ENCODE data around the gene ENC1. TPM values are rescaled to one million over a fixed set of nuclear protein-coding genes. Genes with fewer than 3 reads are reported as not detected.

The ENC1 gene
- total RNA-seq, 1 experiment from 2014 or later = 30.0 TPM

DNA sequence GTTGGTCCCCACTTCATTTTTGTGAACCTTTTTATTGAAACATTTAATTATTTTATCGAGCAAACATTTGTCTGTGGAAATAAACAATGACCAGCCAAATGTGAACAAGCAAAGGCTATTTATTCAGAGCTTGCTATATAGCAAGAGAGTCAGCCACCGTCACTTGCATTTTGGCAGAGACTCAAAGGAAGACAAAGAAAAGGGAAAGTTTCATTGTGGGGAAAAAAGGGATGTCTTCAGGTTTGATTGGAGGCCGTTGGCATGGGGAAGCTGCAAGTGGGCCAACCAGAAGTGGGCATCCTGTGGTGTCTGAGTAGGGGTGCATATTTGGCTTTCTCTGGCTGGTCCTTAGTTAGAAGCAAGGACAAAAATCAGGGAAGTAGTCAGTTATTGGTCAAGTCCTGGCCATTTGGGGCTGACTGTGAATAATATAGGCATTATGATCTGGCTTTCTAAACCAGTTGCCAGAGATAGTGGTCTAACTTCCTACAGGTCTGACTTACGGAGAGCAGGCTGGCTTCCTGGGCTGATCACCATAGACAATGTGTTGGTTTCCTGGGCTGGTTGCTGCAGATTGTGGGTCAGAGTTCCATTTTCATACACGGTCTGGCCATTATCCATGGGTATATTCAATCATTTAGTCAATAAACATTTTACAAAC is 16.6 kb downstream of the ENC1 start (continued):
- no peak for TF ChIP-seq EZH2 (IDR thresholded peaks at IDR 0.05)
- no peak for TF ChIP-seq YY1 (IDR thresholded peaks at IDR 0.05; ENCODE audit: extremely low read depth, insufficient replicate concordance, low read depth, low read length)
- no peak for TF ChIP-seq ZNF274 (IDR thresholded peaks at IDR 0.05; ENCODE audit: low read depth, low read length)

DNA sequence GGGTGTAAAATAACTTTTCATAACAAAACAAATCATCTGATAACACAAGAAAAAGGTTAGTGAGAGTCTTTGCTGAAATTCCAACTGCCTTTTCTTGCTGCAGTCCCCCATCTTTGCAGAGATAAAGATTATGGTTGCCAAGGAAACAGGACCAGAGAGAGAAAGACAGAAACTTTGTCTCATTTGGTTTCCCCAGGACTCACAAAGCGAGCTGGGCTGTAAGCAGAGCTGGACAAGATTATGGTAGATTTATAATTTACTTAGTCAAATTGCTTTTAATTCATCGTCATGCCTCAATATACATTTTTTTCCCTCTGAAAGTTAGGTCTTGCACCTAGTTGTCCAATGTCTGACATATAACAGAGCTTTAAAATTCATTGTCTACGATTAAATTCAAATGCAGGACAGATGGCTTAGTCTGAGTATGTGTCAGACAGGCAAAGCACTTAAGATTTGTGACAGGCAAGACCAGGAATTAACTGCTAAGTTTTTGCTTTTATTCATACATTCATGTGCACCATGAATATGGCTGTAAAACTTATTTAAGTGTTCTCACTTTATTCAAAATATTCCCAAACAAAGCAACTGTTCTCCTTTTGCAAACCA is 17.4 kb downstream of the ENC1 start:
- H2AFZ ChIP-seq (ENCODE audit: low read depth, low read length, poor library complexity, severe bottlenecking) = no peak overlapping the region
- H4K20me1 ChIP-seq (ENCODE audit: insufficient read depth) = no peaks in the 10 kb centered on the region
- H3K36me3 ChIP-seq (ENCODE audit: control insufficient read depth in 1 of 2, insufficient read depth in 2 of 2, low read length in 2 of 2) = 0 out of 4 replicates have a peak, but pooled peaks cover 2 to 4% of the 10 kb centered on the region in 2 experiments
- ChIA-PET CTCF (no interaction called here), POLR2A (no interaction called here), RAD21 (ENCODE audit: low non-redundant PET in 1 of 2, low total read pairs in 2 of 2, uncharacterized antibody in 2 of 2, unreplicated experiment in 2 of 2) (no interaction called here)
- H3K4me3 ChIP-seq (replicated peaks in 1 of 2; ENCODE audit: low read depth in 1 of 2, low read length in 2 of 2) = no peak overlapping the region
- H3K9me3 ChIP-seq (ENCODE audit: control insufficient read depth in 1 of 2, insufficient read depth in 1 of 2, low read depth in 1 of 2, low read length in 2 of 2) = no peaks in the 10 kb centered on the region
- ATAC-seq (no peak), DNase-seq (ENCODE audit: low read depth, low spot score) (no peak)
- H3K79me2 ChIP-seq (ENCODE audit: insufficient read depth, low read length) = no peaks in the 10 kb centered on the region
- no peak overlapping the region for H3K4me2 ChIP-seq (ENCODE audit: low read length)
- no peaks in the 10 kb centered on the region for H3K27me3 ChIP-seq (ENCODE audit: insufficient read depth, low read length)
- no peak overlapping the region for H3K9ac ChIP-seq (ENCODE audit: low read length)
- no TSS peak for BruUV-seq (replicated peaks)
- no peak overlapping the region for H3K27ac ChIP-seq (ENCODE audit: low read depth, low read length)
- intact Hi-C loops (cut with micrococcal nuclease) = no loop called here
- no peaks in the 10 kb centered on the region for H3K9me2 ChIP-seq (ENCODE audit: insufficient read depth)
- peaks cover 31 to 36% of the 10 kb centered on the region in 2 experiments for H3K4me1 ChIP-seq (ENCODE audit: control insufficient read depth in 1 of 2, insufficient read depth in 2 of 2, low read length in 2 of 2)
- TF ChIP-seq POLR2AphosphoS5 (IDR thresholded peaks at IDR 0.05; ENCODE audit: low read depth, low read length) = no peak
- no peak for TF ChIP-seq RAD21 (IDR thresholded peaks at IDR 0.05; ENCODE audit: low read depth)
- no peak for TF ChIP-seq ZNF274 (IDR thresholded peaks at IDR 0.05; ENCODE audit: low read depth, low read length)
- TF ChIP-seq, protein P1, sequence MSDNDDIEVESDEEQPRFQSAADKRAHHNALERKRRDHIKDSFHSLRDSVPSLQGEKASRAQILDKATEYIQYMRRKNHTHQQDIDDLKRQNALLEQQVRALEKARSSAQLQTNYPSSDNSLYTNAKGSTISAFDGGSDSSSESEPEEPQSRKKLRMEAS (IDR thresholded peaks at IDR 0.05) = no peak
- TF ChIP-seq YY1 (IDR thresholded peaks at IDR 0.05; ENCODE audit: extremely low read depth, insufficient replicate concordance, low read depth, low read length) = no peak
- TF ChIP-seq ZFX (IDR thresholded peaks at IDR 0.05) = no peak
- no peak for TF ChIP-seq CTCF (IDR thresholded peaks at IDR 0.05 in 2 of 3, conservative IDR thresholded peaks at IDR 0.05 in 1 of 3; ENCODE audit: borderline replicate concordance in 1 of 3, insufficient read depth in 1 of 3, low read depth in 2 of 3, low read length in 2 of 3)
- TF ChIP-seq, protein P2, sequence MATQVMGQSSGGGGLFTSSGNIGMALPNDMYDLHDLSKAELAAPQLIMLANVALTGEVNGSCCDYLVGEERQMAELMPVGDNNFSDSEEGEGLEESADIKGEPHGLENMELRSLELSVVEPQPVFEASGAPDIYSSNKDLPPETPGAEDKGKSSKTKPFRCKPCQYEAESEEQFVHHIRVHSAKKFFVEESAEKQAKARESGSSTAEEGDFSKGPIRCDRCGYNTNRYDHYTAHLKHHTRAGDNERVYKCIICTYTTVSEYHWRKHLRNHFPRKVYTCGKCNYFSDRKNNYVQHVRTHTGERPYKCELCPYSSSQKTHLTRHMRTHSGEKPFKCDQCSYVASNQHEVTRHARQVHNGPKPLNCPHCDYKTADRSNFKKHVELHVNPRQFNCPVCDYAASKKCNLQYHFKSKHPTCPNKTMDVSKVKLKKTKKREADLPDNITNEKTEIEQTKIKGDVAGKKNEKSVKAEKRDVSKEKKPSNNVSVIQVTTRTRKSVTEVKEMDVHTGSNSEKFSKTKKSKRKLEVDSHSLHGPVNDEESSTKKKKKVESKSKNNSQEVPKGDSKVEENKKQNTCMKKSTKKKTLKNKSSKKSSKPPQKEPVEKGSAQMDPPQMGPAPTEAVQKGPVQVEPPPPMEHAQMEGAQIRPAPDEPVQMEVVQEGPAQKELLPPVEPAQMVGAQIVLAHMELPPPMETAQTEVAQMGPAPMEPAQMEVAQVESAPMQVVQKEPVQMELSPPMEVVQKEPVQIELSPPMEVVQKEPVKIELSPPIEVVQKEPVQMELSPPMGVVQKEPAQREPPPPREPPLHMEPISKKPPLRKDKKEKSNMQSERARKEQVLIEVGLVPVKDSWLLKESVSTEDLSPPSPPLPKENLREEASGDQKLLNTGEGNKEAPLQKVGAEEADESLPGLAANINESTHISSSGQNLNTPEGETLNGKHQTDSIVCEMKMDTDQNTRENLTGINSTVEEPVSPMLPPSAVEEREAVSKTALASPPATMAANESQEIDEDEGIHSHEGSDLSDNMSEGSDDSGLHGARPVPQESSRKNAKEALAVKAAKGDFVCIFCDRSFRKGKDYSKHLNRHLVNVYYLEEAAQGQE (IDR thresholded peaks at IDR 0.05; ENCODE audit: low read depth) = no peak
- TF ChIP-seq CEBPB (IDR thresholded peaks at IDR 0.05; ENCODE audit: low read depth) = no peak
- TF ChIP-seq EZH2 (IDR thresholded peaks at IDR 0.05) = no peak
- TF ChIP-seq FOSL1 (IDR thresholded peaks at IDR 0.05; ENCODE audit: low read depth) = no peak
- TF ChIP-seq POLR2A (IDR thresholded peaks at IDR 0.05; ENCODE audit: borderline replicate concordance, extremely low read depth, insufficient read depth, insufficient read length) = no peak
- no peak for TF ChIP-seq EZH2phosphoT487 (IDR thresholded peaks at IDR 0.05; ENCODE audit: borderline replicate concordance)
- TF ChIP-seq ELF1 (IDR thresholded peaks at IDR 0.05; ENCODE audit: borderline replicate concordance, low read depth) = no peak
- no peak for TF ChIP-seq SP1 (IDR thresholded peaks at IDR 0.05; ENCODE audit: low read depth)
- TF ChIP-seq SIN3A (IDR thresholded peaks at IDR 0.05; ENCODE audit: low read depth) = no peak

Data from HCT116 (cell line).